GM18498 (cell line): ENCODE measurements around the gene ZDHHC1.

ENCODE experiments used
- ATAC-seq: cut with Tn5 transposase; IDR thresholded peaks from one replicate; pipeline ENCODE4 v1.9.1; 2021; ENCODE audit warnings: mild to moderate bottlenecking, moderate library complexity; ENCODE audit not compliant: unreplicated experiment

The ZDHHC1 gene

GRCh38 chr16:67411339-67411738 lies 4.9 kb downstream of the ZDHHC1 start:
- ATAC-seq = no peak

GRCh38 chr16:67409631-67410030 lies 6.6 kb downstream of the ZDHHC1 start:
- ATAC-seq = no peak

GRCh38 chr16:67407788-67408452 lies 8.4 kb downstream of the ZDHHC1 start:
- no peak for ATAC-seq

GRCh38 chr16:67407176-67407787 lies 9.0 kb downstream of the ZDHHC1 start:
- ATAC-seq = no peak

GRCh38 chr16:67406111-67406971 lies 9.9 kb downstream of the ZDHHC1 start:
- ATAC-seq = no peak

GRCh38 chr16:67405336-67405735 lies 10.9 kb downstream of the ZDHHC1 start:
- no peak for ATAC-seq

- no peak for ATAC-seq
Observed at GRCh38 chr16:67404740-67405226, 11.5 kb downstream of the ZDHHC1 start.

- no peak for ATAC-seq
Observed at GRCh38 chr16:67403976-67404555, 12.2 kb downstream of the ZDHHC1 start.

GRCh38 chr16:67400901-67401300 lies 15.4 kb downstream of the ZDHHC1 start:
- ATAC-seq = no peak

GRCh38 chr16:67399749-67400704 lies 16.2 kb downstream of the ZDHHC1 start:
- ATAC-seq = no peak

- no peak for ATAC-seq
Observed at GRCh38 chr16:67399218-67399733, 17.0 kb downstream of the ZDHHC1 start.

GRCh38 chr16:67398546-67399217 lies 17.6 kb downstream of the ZDHHC1 start:
- no peak for ATAC-seq

- no peak for ATAC-seq
Observed at GRCh38 chr16:67397812-67398545, 18.3 kb downstream of the ZDHHC1 start.

- ATAC-seq = no peak
Observed at GRCh38 chr16:67397036-67397801, 19.1 kb downstream of the ZDHHC1 start.

- no peak for ATAC-seq
Observed at GRCh38 chr16:67396159-67397035, 19.9 kb downstream of the ZDHHC1 start.

GRCh38 chr16:67395458-67396158 lies 20.7 kb downstream of the ZDHHC1 start:
- ATAC-seq = no peak
